ENCODE data around the gene NTM. TPM values are rescaled to one million over a fixed set of nuclear protein-coding genes. Genes with fewer than 3 reads are reported as not detected.

Gene NTM
- total RNA-seq, 1 experiment from 2014 or later, result 9.9 TPM

- Histone ChIP-seq H3K9me3 (ENCODE audit: control insufficient read depth, low read depth, low read length) (no peaks in the 10 kb centered on the region), H3K56ac (ENCODE audit: insufficient read length, low read depth, low read length) (no peak overlapping the region), H3K23ac (ENCODE audit: insufficient read length, low read depth, low read length) (no peak overlapping the region), H3K4me2 (ENCODE audit: insufficient read depth, insufficient read length, low read length) (no peak overlapping the region), H2AFZ (ENCODE audit: low read length) (no peak overlapping the region), H4K20me1 (ENCODE audit: control insufficient read depth, insufficient read depth, insufficient read length) (no peaks in the 10 kb centered on the region), H3T11ph (ENCODE audit: low read length) (no peak overlapping the region), H3K79me2 (ENCODE audit: insufficient read depth, low read length) (no peaks in the 10 kb centered on the region), H3K27ac (ENCODE audit: insufficient read length, low read depth, low read length) (no peak overlapping the region), H3K4me1 (ENCODE audit: insufficient read depth, low read length) (no peaks in the 10 kb centered on the region), H3K27me3 (ENCODE audit: insufficient read depth, low read length) (no peaks in the 10 kb centered on the region), H4K5ac (ENCODE audit: insufficient read length, low read depth, low read length) (no peak overlapping the region), H2BK15ac (ENCODE audit: low read depth, low read length) (no peak overlapping the region), H3K4ac (ENCODE audit: low read depth, low read length) (no peak overlapping the region), H3K18ac (ENCODE audit: insufficient read length, low read depth, low read length) (no peak overlapping the region), H4K8ac (replicated peaks; ENCODE audit: insufficient read length, low read depth, low read length) (no peak overlapping the region), H4K91ac (ENCODE audit: insufficient read length, low read depth, low read length) (no peak overlapping the region), H2BK120ac (ENCODE audit: low read depth, low read length, poor library complexity, severe bottlenecking) (no peak overlapping the region), H2BK5ac (ENCODE audit: insufficient read length, low read length) (no peak overlapping the region), H3K79me1 (ENCODE audit: insufficient read depth, low read depth, low read length, poor library complexity, severe bottlenecking) (no peaks in the 10 kb centered on the region), H2AK5ac (ENCODE audit: insufficient read length, low read length) (no peak overlapping the region), H2BK20ac (ENCODE audit: low read depth, low read length, poor library complexity, severe bottlenecking) (no peak overlapping the region), H3K14ac (ENCODE audit: insufficient read depth, low read length) (no peak overlapping the region), H2BK12ac (ENCODE audit: insufficient read length, low read depth, low read length) (no peak overlapping the region), H3K9ac (ENCODE audit: extremely low read depth, insufficient read length, low read length) (no peak overlapping the region), H3K23me2 (ENCODE audit: insufficient read length, low read depth, low read length, poor library complexity, severe bottlenecking) (no peaks in the 10 kb centered on the region)
- WGBS (ENCODE audit: extremely low coverage, insufficient read length, low lambda C conversion rate), result no CpG with 5 or more reads among the region's 5 CpGs
- Mint-ChIP-seq H3K9me3 (no peaks in the 10 kb centered on the region), H3K4me1 (0 out of 4 replicates have a peak, but pooled peaks cover 3 to 8% of the 10 kb centered on the region in 2 experiments), H3K27ac (no peak overlapping the region), H3K27me3 (ENCODE audit: low read depth) (no peaks in the 10 kb centered on the region), H3K36me3 (ENCODE audit: insufficient read depth in 1 of 3, low read depth in 3 of 3) (no peaks in the 10 kb centered on the region; a peak in 1 of 7 replicates), H3K4me3 (no peak overlapping the region)
- no peak for DNase-seq
- TF ChIP-seq, protein P1, sequence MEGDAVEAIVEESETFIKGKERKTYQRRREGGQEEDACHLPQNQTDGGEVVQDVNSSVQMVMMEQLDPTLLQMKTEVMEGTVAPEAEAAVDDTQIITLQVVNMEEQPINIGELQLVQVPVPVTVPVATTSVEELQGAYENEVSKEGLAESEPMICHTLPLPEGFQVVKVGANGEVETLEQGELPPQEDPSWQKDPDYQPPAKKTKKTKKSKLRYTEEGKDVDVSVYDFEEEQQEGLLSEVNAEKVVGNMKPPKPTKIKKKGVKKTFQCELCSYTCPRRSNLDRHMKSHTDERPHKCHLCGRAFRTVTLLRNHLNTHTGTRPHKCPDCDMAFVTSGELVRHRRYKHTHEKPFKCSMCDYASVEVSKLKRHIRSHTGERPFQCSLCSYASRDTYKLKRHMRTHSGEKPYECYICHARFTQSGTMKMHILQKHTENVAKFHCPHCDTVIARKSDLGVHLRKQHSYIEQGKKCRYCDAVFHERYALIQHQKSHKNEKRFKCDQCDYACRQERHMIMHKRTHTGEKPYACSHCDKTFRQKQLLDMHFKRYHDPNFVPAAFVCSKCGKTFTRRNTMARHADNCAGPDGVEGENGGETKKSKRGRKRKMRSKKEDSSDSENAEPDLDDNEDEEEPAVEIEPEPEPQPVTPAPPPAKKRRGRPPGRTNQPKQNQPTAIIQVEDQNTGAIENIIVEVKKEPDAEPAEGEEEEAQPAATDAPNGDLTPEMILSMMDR (conservative IDR thresholded peaks at IDR 0.05), result no peak
Measured at GRCh38 chr11:131425285-131425684, 54.9 kb downstream of the NTM start.
